Ishikawa (cell line): ENCODE results near the gene MYO9A.

Experiments
- CEBPB ChIP-seq: IDR thresholded peaks from 2 replicates; pipeline ENCODE4 v1.6.1; 2012
- CREB1 ChIP-seq: IDR thresholded peaks from 2 replicates; pipeline ENCODE4 v1.6.1; 2012; ENCODE audit warnings: low read depth
- EGR1 ChIP-seq: IDR thresholded peaks from 2 replicates; pipeline ENCODE4 v1.6.1; 2012
- EP300 ChIP-seq: IDR thresholded peaks from 2 replicates; pipeline ENCODE4 v1.6.1; 2012; ENCODE audit warnings: borderline replicate concordance
- FOXM1 ChIP-seq: IDR thresholded peaks from 2 replicates; pipeline ENCODE4 v1.6.1; 2012; ENCODE audit warnings: low read depth, borderline replicate concordance
- NFIC ChIP-seq: IDR thresholded peaks from 2 replicates; pipeline ENCODE4 v1.6.1; 2012
- RAD21 ChIP-seq: IDR thresholded peaks from 2 replicates; pipeline ENCODE4 v1.6.1; 2012; ENCODE audit warnings: low read depth
- TAF1 ChIP-seq: IDR thresholded peaks from 2 replicates; pipeline ENCODE4 v1.6.1; 2012; ENCODE audit warnings: low read depth, mild to moderate bottlenecking
- TCF12 ChIP-seq: IDR thresholded peaks from 2 replicates; pipeline ENCODE4 v1.6.1; 2012; ENCODE audit warnings: low read depth
- TEAD4 ChIP-seq: IDR thresholded peaks from 2 replicates; pipeline ENCODE4 v1.6.1; 2012
- YY1 ChIP-seq: IDR thresholded peaks from 2 replicates; pipeline ENCODE4 v1.6.1; 2012; ENCODE audit warnings: low read depth
- ZBTB7A ChIP-seq: IDR thresholded peaks from 2 replicates; pipeline ENCODE4 v1.6.1; 2012; ENCODE audit warnings: low read depth
- TF ChIP-seq, protein P1 (sequence below): IDR thresholded peaks from 2 replicates; pipeline ENCODE4 v1.6.1; 2012
- TF ChIP-seq, protein P2 (sequence below): IDR thresholded peaks from 2 replicates; pipeline ENCODE4 v1.6.1; 2012
- TF ChIP-seq, protein P3 (sequence below): IDR thresholded peaks from 2 replicates; pipeline ENCODE4 v1.6.1; 2012; ENCODE audit warnings: low read depth, mild to moderate bottlenecking

Gene MYO9A

DNA sequence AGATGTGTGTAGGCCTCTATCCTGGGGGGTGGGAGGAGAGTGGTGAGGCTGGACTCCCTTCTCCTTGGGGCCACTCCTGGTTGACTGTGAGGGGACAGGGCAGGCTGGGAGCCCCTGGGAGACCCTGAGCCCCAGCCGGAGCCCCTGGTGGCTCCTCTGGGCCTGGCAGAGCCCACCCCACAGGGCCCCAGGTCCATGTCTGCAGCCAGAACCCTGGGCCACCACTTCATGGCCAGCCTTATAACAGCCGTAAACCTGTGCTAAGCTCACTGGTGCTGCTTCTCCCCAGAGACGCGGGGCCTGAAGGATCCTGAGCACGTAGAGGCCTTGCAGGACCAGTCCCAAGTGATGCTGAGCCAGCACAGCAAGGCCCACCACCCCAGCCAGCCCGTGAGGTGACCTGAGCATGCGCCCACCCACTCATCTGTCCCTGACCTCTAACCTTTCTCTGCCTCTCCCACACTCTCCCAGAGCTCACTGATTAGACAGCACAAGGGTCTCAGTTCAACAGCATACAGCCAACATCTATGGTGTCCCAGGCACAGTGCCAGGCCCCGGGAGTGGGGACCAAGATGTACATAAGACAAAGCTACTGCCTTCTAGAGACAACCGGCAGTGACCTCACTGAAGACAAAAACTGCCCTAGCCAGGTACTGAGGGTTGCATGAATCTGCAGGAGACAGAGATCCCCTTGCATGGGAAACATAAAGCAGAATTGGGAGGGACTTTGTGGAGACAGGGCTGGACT, 304.1 kb downstream of the MYO9A start:
- TF ChIP-seq YY1 (no peak), EGR1 (no peak), ZBTB7A (no peak), TCF12 (no peak), EP300 (no peak), TAF1 (no peak), CREB1 (no peak), FOXM1 (no peak), CEBPB (no peak)
- TF ChIP-seq, protein P1, sequence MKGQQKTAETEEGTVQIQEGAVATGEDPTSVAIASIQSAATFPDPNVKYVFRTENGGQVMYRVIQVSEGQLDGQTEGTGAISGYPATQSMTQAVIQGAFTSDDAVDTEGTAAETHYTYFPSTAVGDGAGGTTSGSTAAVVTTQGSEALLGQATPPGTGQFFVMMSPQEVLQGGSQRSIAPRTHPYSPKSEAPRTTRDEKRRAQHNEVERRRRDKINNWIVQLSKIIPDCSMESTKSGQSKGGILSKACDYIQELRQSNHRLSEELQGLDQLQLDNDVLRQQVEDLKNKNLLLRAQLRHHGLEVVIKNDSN, result no peak

DNA sequence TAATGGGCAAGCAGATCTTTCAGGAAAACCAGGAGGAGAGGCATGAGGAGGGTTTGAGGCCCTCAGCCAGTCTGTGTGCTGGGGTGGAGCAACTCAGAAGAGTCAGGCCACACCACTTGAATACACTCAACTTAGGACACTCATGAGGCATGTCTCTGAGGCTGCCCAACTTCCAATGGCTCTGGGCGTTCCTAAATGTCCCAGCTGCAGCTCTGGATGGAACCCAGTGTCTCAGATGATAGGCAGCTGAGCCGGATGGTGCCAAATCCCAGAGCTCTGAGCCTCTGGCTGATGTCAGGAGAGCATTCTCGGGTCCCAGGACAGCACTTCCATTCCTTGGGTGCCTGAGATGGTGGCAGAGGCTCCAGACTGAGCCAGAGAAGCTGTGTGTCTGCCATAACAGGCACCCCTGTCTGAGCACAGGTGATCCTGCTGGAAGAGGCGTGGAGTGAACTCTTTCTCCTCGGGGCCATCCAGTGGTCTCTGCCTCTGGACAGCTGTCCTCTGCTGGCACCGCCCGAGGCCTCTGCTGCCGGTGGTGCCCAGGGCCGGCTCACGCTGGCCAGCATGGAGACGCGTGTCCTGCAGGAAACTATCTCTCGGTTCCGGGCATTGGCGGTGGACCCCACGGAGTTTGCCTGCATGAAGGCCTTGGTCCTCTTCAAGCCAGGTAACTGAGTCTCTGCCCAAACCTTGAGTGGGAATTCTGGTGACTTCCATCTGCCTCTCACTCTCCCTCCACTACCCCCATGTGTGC, 304.8 kb downstream of the MYO9A start:
- TF ChIP-seq ZBTB7A, result no peak
- TF ChIP-seq, protein P2, sequence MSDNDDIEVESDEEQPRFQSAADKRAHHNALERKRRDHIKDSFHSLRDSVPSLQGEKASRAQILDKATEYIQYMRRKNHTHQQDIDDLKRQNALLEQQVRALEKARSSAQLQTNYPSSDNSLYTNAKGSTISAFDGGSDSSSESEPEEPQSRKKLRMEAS, result no peak
- TF ChIP-seq TAF1, result no peak
- no peak for TF ChIP-seq TEAD4
- no peak for TF ChIP-seq CEBPB
- TF ChIP-seq EGR1, result no peak
- TF ChIP-seq, protein P1, result no peak
- no peak for TF ChIP-seq TCF12
- TF ChIP-seq CREB1, result no peak
- no peak for TF ChIP-seq YY1
- TF ChIP-seq RAD21, result no peak
- TF ChIP-seq FOXM1, result no peak
- no peak for TF ChIP-seq EP300
- TF ChIP-seq, protein P3, sequence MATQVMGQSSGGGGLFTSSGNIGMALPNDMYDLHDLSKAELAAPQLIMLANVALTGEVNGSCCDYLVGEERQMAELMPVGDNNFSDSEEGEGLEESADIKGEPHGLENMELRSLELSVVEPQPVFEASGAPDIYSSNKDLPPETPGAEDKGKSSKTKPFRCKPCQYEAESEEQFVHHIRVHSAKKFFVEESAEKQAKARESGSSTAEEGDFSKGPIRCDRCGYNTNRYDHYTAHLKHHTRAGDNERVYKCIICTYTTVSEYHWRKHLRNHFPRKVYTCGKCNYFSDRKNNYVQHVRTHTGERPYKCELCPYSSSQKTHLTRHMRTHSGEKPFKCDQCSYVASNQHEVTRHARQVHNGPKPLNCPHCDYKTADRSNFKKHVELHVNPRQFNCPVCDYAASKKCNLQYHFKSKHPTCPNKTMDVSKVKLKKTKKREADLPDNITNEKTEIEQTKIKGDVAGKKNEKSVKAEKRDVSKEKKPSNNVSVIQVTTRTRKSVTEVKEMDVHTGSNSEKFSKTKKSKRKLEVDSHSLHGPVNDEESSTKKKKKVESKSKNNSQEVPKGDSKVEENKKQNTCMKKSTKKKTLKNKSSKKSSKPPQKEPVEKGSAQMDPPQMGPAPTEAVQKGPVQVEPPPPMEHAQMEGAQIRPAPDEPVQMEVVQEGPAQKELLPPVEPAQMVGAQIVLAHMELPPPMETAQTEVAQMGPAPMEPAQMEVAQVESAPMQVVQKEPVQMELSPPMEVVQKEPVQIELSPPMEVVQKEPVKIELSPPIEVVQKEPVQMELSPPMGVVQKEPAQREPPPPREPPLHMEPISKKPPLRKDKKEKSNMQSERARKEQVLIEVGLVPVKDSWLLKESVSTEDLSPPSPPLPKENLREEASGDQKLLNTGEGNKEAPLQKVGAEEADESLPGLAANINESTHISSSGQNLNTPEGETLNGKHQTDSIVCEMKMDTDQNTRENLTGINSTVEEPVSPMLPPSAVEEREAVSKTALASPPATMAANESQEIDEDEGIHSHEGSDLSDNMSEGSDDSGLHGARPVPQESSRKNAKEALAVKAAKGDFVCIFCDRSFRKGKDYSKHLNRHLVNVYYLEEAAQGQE, result no peak
- no peak for TF ChIP-seq NFIC

DNA sequence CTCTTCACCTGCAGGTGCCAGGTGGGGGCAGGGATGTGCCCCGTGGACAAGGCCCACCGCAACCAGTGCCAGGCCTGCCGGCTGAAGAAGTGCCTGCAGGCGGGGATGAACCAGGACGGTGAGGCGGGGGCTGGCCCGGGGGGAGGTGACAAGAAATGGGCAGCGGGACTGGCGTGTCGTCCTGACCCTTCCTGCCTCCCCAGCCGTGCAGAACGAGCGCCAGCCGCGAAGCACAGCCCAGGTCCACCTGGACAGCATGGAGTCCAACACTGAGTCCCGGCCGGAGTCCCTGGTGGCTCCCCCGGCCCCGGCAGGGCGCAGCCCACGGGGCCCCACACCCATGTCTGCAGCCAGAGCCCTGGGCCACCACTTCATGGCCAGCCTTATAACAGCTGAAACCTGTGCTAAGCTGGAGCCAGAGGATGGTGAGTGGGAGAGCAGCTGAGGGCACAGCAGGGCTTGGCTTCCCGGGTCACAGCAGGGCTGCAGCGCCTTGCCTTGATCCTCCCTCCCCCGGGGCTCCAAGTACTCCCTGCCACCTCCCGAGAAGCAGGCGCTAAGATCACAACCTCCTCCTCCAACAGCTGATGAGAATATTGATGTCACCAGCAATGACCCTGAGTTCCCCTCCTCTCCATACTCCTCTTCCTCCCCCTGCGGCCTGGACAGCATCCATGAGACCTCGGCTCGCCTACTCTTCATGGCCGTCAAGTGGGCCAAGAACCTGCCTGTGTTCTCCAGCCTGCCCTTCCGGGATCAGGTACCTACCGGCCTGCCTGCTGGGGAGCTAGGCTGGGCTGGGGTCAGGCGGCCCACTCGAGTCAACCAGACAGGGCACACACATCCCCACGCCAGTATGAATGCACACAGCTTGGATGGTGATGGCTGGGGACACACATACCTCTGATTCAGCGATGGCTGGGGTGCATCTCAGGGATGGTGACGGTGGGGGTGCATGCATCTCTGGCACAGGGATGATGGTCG, 305.9 kb downstream of the MYO9A start:
- TF ChIP-seq NFIC, result no peak
- TF ChIP-seq ZBTB7A, result no peak
- TF ChIP-seq EGR1, result no peak
- TF ChIP-seq CREB1, result no peak
- TF ChIP-seq FOXM1, result no peak
- TF ChIP-seq, protein P2, result no peak
- no peak for TF ChIP-seq EP300
- TF ChIP-seq TCF12, result no peak
- TF ChIP-seq, protein P3, result no peak
- no peak for TF ChIP-seq TAF1
- no peak for TF ChIP-seq RAD21
- no peak for TF ChIP-seq YY1
- TF ChIP-seq, protein P1, result no peak
- no peak for TF ChIP-seq TEAD4

DNA sequence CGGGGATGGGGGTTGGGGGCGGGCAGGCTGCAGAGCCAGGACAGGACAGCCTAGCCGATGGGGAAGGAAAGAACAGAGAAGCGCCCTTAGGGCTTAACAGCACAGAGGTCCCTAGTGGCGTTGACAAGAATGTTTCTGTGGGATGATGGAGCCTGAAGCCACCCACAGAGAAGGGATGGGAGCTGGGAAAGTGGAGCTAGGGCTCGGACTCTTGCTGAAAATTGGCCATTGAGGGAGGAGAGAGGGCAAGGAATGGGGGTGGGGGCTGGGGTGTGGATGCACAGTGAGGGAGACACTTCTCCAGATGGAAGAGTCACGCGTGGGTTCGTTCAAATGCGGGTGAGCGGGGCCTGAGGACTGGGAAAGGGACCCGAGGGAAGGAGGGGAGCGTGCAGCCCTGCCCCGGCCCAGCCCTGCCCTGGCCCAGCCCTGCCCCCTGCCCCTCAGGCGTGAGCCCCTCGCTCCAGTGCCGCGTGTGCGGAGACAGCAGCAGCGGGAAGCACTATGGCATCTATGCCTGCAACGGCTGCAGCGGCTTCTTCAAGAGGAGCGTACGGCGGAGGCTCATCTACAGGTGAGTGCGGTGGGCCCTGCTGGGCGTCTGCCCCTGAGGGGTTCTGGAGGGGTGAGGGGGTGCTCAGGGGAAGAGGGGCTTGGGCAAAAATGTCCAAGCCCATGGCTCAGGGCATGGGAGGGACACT, 306.8 kb downstream of the MYO9A start:
- TF ChIP-seq RAD21 (no peak), TCF12 (no peak), CREB1 (no peak), NFIC (no peak), TAF1 (no peak), YY1 (no peak), CEBPB (no peak), EP300 (no peak), FOXM1 (no peak), ZBTB7A (no peak), EGR1 (no peak), TEAD4 (no peak)
- TF ChIP-seq, protein P1, result no peak
- TF ChIP-seq, protein P3, result no peak
- TF ChIP-seq, protein P2, result no peak
